Amygdala (tissue), 56 donors: ENCODE data around the gene CTNNA2.
A peak's percentile ranks its signal among the peaks of the same experiment; 100 is the strongest.

ENCODE experiments used
- DNase-seq, 56 donors: peaks; one replicate each; lab custom pipeline; 2025; lab: John Stamatoyannopoulos, UW

Gene CTNNA2

DNA sequence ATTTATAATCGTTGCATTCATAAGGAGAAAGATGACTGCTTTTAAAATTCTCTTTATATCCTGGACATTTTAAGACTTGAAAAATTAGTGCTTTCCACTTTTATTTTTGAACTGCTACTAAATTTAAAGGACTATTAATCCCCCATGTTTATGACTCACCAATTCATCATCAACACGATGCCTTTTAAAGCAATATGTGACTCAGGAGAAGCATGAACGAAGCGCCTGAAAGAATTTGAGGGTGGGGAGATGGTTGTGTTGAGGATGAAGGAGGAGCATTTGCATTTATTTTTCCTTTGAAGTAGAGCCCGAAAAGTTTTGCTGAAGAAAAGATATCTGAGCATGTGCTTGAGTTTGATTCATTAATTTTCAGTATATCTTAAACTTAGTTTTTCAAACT is 983.9 kb downstream of the CTNNA2 start:
- no peak for DNase-seq

DNA sequence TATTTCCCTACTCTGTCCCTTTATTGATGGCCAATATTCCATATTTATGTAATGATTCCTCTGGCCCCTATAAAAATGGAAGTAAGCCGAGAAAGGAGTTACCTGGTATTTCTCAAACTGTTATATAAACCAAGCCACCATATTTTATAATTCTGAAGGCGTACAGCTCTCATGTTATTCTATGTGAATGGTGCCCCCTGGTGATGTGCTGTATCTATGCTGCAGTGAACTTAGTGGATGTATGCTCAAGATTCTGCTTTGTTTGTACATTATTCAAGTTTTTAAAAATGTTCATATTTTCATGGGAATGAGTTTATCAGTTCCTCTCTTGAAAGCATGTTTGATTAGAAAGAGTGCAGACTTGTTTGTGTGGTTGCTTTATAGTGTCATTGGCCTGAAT is 986.2 kb downstream of the CTNNA2 start:
- peak in 28 of 56 donors; percentile 0 to 76 (median 12) for DNase-seq

DNA sequence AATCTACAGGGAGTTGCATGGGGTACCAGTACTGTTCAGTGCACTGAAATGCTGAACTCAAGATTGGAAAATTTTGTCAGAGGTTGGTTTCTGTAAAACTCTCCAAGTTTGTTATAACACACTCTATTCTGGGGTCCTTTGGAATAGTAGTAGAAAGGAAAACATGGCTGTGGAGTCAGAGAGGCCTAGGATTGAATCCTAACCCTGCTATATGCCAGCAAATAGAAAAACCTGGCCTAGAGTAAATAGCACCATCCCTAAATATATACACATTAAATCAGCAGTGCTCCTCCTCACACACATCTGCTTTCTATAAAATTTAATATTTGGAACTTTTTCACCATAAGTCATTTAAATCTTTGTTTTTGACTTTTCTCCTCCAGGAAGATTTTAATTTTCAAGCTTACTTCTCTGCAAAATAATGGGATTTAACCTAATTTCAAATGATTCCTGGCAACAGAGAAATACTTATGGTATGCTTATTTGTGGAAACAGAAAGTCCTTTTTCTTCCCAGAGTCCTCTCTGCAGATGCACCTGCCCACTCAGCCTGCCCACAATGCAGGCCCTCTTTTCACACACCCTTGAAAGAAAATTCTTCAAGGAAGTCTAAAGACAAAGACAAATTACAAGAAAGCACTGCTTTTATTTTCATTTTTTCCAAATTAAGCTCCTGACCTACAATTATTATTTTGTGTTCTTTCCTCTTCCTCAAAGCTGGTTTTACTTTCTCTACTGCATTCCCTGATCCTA is 989.2 kb downstream of the CTNNA2 start:
- DNase-seq, result peak in 11 of 56 donors; percentile 1 to 27 (median 4)

DNA sequence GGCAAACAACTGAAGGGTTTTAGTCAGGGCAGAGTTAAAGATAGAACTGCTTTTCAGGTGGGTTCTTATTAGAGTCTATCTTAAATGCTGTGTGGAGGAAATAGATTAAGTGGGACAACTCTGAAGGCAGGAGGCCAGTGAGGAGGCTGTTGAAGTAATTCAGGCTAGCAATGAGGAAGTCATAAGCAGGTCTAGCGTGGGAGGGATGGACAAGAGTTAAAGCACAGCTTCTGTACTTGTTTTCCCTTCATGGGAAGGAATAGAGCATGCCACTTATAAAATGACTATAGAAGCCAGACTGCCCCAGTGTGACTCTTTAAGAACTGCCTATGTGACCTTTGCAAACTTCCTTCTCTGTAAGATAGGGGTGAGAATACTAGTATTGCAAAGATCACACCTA is 993.7 kb downstream of the CTNNA2 start:
- DNase-seq, result no peak

DNA sequence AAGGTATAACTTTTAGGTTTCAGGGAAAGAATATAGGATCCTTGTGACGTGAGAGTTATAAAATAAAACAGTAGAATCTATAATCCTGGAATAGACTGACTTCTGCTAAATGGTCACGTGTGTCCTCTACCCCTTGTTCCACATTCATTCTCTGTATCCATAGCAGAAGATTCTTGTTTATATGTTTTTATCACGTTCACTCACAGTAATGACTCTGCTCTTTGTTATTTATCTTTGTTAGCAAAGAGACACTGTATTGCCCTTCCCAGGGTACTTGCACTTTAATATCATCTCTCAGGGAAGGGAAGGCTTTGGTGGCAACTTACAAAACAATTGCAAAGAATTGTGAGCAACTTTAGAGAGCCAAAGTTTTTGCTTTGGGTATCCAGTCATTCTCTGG is 997.9 kb downstream of the CTNNA2 start:
- no peak for DNase-seq

DNA sequence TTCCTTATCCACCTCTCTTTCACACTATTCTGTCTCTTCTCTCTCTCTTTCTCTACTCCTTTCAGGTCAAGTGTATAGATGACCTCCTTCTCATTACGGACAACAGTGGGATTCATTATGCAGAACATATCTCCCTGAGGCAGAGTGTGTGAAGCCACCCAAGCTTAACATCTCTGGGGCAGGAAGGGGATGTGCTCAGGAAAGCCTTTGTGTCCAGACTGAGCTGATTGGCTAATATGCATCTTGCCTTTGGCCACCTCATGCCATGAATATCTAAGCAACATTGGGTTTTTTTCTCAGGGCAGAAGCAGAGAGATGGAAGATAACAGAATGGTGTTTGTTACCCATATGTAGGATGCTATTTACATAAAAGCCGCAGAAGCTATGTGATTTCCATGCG is 1003.1 kb downstream of the CTNNA2 start:
- DNase-seq, result no peak

DNA sequence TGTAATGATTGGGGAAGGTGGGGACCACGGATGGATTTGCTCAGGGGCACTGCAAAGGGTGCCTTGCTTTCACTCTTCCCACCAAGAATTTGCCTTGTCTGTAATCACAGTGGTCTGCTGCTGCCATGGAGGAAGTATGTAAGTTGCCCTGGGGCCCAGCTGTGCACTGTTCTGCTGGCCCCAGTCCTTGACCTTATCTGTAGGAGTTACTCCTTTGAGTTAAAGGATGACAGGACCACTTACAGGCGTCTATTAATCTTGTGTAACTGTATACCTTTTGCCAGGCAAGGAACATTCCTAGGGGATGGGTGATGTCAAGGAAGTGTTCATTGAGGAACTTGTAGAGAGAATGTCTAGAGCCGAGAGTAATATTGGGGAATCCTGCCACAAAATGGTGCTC is 1004.5 kb downstream of the CTNNA2 start:
- no peak for DNase-seq

DNA sequence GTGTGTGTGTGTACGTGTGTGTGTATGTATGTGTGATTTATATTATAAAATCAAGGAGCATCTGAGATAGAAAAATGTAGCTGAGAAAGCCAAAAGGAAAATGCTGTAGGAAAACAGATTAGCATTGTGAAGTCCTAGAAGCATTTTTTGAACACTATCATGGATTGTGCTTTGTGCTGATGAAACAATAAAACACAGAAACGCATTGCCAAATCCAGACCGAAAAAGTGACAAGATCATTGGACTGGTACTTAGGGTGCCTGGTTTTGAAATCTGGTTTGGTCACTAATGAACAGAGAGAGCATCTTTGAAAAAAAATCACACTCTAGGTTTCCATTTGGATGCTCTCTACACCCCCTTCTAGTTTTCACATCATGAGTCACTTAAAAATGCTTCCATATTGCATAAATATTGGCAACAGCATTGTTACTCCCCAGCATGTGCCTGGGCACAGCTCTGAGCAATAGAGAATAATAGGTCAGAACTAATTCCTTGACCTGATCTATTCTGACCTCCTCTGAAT is 1006.3 kb downstream of the CTNNA2 start:
- DNase-seq, result no peak

DNA sequence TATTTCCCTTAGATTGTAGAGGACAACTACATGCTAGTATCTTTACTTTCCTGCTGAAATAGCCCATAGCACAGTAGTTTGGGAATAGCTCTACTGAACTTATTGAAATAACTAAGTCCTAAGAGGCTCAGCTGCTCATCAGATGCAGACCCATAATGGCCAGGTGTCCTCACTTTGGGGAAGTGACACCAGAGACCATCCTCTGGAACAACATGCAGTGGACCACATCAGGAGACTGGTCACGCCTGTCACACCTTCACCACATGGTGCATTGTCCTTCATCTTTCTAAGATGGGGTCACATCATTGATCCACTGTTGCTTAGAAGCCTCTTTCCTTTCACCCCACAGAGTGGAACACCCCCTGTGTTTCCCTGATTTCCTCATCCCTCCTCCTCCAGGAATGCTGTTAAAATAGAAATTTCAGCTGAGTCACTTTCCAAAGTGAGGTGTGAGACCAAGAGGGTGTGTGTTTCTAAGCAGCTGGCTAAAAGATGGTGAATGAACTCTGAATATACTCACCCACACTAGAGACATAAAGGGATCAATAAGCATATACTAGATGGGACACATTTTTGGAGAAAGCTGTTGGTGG is 1006.9 kb downstream of the CTNNA2 start:
- DNase-seq, result peak in 1 of 56 donors; percentile 8

DNA sequence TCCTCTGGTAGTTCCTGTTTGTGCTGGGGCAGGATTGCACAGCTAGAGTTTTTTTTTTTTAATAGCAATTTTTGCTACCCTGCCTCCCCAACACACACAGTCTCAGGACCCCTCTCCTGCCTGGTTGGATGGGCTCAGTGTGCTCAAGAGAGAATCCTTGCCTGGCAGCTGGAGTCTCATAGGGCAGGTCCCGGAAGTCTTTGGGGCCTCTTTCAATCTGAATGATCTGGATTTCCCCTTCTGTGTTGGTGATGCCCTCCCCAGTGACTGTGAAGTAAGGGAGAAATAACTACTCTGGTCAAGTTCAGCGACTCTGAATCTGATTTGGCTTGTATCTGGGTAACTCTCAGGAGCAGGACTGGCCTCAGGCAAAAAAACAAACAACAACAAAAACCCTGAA is 1012.3 kb downstream of the CTNNA2 start:
- DNase-seq, result no peak

DNA sequence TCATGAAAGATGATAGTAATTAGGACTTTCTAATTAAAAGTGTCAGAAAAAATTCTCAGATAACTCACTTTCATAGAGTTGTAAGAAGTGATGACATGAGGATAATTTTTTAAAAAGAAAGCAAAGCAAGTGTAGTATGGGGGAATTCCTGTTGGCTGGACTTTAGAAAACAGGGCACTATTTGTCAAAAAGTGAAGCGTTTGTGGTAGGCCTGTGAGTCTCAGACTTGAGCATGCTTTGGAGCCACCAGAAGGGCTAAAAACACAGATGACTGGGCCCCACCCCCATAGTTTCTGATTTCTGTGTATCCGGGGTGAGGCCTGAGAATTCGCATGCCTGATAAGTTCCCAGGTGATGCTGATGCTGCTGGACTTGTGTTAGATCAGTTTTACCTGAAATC is 1014.3 kb downstream of the CTNNA2 start:
- no peak for DNase-seq

DNA sequence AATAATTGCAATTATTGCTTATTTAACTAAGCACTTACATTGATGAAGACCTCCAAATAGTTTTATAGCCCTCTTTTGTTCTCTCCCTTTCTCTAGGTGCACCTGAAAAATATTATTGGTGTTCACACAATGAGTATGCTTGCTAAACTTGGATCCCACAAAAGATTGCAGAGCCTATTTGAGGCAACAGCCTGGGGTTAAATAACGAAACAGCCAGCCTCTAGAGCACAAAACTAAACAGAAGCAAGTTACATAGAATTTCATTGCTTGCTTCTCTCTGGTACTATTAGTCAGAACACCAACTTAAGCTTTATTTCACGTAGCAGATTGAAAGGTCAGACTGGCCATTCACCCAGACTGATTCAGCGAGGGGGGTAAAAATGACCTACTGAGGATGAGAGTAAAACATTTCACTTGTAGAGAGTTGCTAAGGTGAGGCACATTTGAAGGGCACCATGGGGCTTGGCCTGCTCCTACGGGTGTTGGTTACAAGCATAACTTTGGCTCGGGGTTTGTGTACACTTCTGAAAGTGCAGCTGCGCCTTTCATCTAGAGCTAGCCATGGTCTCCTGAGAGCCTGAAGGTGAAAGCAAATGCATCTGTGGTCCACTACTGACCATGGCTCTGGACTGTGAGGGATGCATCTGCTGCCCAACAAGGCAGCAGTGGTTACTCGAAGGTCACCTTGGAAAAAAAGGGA is 1016.8 kb downstream of the CTNNA2 start:
- no peak for DNase-seq

DNA sequence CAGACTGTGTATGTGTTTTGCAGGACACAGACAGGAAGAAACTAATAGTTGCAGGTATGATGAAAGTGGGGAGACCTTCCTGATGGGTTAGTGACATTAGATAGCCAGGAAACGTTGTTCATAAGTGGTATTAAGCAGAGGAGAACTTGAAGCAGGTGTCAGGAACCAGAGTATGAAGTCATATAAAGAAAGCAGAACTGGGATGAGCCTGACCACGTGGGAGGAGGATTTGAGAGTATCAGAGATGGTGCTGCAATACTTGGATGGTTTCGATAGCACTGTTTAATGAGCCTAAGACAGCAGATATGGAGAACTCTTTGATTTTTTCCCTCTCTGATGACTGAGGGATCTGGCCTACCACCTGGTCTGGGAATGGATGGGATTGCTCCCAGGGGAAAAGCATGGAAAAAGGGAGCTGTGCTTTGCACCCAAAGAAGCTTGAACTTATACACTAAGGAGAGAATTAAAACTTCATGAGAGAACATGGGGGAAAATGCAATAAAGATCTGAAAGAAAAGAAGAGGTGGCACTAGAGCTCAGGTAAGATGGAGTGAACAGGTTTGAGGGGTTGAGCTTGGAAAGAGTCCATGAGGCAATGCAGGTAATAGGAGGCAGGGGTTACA is 1017.7 kb downstream of the CTNNA2 start:
- DNase-seq, result no peak

DNA sequence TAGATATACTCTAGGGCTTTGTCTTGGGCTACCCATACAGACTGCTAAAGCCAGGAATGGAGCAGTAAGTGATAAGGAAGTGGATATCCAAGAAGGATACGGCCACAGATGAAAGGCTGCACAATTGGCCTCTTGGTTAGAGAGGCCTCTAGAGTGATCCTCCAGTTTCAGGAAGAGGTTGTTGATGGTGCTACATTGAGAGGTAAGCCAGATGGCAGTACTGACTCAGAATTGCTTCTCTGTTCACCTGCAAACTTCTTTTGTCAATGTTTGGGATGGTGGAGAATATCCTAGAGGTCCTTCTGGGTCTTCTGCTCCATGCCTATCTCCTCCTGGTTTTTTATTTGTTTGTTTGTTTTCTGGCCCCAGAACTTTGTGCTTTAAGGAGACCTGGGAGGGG is 1018.5 kb downstream of the CTNNA2 start:
- no peak for DNase-seq

DNA sequence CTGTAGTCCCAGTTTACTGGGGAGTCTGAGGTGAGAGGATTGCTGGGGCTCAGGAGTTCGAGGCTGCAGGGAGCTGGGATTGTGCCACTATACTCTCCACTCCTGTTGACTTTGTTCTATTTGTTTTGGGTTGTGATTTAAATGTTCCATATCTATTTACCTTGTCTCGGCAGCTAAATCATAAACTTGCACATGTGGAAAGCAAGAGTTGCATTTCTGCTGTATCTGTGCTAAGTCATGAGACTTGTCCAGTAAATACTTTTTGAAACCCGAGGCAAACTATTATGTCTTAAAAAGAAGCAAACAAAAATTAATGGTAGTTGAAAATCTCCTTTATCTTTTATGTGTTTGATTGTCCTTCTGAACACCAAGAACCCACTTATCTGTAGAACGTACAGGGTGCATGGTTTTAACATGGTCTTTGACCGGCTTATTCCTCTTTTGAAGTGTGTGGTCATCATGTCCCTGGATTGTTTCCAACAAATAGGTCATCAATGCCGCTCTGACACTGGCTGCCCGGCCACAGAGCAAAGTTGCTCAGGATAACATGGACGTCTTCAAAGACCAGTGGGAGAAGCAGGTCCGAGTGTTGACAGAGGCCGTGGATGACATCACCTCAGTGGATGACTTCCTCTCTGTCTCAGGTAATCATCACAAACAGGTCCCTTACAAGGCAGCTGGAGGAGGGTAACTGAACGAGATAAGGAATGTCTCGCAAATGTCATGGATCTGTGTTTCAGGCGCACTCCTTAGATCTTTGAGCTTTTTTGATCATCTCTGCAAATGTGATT is 1032.8 kb downstream of the CTNNA2 start:
- no peak for DNase-seq

DNA sequence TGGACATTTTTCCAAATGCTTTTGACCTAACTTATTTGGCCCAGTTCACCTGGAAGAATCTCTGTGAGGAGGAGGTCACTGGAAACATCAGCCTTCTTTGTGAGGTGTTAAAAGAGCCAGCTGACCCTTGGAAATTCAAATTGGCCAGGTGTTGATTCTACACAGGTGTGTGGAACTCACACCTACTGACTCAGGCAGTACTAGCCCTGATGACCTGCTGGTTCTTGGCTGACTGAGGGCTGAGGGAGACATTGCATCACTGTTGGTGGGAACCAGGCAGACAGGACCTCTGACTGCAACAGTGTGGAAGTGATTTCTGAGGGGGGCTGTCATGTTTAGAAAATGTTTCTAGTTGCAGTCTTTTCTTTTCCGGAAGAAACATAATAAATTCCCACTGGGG is 1033.9 kb downstream of the CTNNA2 start:
- no peak for DNase-seq

DNA sequence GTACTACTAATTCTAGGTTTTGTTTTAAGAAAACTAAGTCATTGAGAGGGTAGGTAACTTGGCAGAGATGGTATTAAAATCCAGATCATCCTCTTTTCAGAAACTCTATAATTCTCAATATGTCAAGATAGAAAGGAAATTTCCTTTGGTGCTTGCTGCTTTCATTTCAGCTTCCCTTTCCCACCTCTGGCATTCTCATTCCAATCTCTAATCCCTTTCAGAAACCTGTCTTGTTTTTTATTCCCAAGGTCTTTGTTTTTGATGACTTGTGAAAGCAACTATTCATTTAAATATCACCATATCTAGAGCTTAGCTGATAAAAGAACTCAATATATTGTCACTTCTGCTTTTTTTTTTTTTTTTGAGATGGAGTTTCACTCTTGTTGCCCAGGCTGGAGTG is 1034.5 kb downstream of the CTNNA2 start:
- DNase-seq, result no peak

DNA sequence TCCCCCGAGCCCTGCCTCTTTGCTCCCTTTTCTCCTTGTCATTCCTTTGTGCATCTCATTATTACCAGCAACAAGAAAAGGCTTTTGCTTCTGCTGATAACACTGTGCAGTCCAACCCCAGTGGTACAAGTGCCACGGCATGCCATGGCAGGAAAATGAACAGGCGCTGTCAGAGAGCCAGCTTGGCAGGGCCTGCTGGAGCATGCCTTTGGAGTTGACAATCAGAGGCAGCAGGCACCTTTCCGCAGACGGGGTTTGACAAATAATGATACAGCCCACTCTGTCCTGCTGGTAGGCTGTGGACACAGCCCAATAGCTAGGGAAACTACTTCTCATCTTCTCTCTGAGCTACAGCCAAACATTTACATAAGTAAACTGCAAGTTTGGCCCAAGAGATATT is 1035.6 kb downstream of the CTNNA2 start:
- DNase-seq, result peak in 4 of 56 donors; percentile 2 to 11 (median 3)

DNA sequence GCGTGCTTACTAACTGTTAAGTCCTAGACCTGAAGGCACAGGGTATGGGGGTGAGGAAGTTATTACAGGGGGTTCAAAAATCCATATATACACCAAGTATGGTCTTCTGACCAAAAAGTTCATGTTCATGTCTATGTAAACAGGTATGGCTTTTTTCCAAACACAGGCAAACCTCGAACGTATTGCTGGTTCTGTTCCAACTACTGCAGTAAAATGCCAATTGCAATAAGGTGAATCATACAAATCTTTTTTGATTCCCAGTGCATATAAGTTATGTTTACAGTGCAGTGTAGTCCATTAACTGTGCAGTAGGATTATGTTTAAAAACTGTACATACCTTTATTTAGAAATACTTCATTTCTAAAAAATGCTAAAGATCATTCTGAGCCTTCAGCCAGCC is 1037.0 kb downstream of the CTNNA2 start:
- no peak for DNase-seq

DNA sequence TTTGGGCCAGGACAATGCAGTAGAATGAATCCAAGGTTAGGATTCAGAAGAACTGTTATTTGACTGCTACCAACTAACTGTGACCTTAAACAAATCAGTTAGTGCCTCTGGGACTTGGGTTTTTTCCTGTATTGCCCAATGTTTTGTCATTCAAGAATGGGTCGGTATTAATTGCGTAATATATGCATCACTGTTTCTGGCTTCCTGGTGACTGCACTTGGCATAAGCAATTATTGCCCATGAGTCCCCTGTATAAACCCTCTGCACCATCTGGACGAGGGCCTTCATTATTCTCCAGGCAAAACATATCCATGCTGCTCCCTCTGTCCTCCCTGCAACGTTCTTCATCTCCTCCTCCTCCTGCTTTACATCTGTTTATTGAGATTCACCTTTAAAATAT is 1047.5 kb downstream of the CTNNA2 start:
- no peak for DNase-seq
